IMR-90 (cell line): ENCODE data around the gene ADGRG7. TPM values are rescaled to one million over a fixed set of nuclear protein-coding genes. Genes with fewer than 3 reads are reported as not detected.

Experiments
- ATAC-seq: fragments of 200-7000 bp; cut with Tn5 transposase; 2 replicates; pipeline ENCODE4 v1.9.1; 2020; ENCODE audit warnings: low read depth, mild to moderate bottlenecking, moderate library complexity
- BruUV-seq: library from RNA; stranded (reverse); fragments of 400-500 nt; replicated peaks from 2 replicates; lab custom pipeline; 2021; lab: Mats Ljungman, UMichigan
- CTCF ChIA-PET: fragments of 300-600 bp; formaldehyde crosslinking; extraction: SDS; loops from one replicate; lab custom pipeline; 2021; ENCODE audit warnings: antibody characterized with exemption; lab: Yijun Ruan, JAX
- POLR2A ChIA-PET: fragments of 300-600 bp; sonication (Branson Sonifier 250); formaldehyde crosslinking; loops from one replicate; lab custom pipeline; 2022; ENCODE audit warnings: antibody characterized with exemption; ENCODE audit not compliant: unreplicated experiment; lab: Charles Lee
- DNase-seq: peaks from one replicate; pipeline ENCODE4 v3.0.0; 2013
- H2AFZ ChIP-seq: replicated peaks from 2 replicates; pipeline ENCODE3; 2013; ENCODE audit warnings: low read length, mild to moderate bottlenecking; ENCODE audit not compliant: poor library complexity
- H2AK5ac ChIP-seq: 2 replicates; pipeline ENCODE4 v1.6.1; 2013; ENCODE audit warnings: low read depth, low read length, inconsistent platforms
- H2AK9ac ChIP-seq: replicated peaks from 2 replicates; pipeline ENCODE3; 2013; ENCODE audit warnings: mild to moderate bottlenecking, low read depth, low read length, moderate library complexity; ENCODE audit not compliant: poor library complexity
- H2BK120ac ChIP-seq: 2 replicates; pipeline ENCODE4 v1.6.1; 2013; ENCODE audit warnings: low read depth, low read length, inconsistent platforms
- H2BK15ac ChIP-seq: 3 replicates; pipeline ENCODE4 v1.6.1; 2013; ENCODE audit warnings: low read depth, low read length, inconsistent platforms
- H2BK20ac ChIP-seq: 2 replicates; pipeline ENCODE4 v1.6.1; 2013; ENCODE audit warnings: low read depth, mild to moderate bottlenecking, inconsistent platforms, low read length, moderate library complexity
- H2BK5ac ChIP-seq: 2 replicates; pipeline ENCODE4 v1.6.1; 2013; ENCODE audit warnings: mild to moderate bottlenecking, low read depth, low read length, inconsistent platforms; ENCODE audit not compliant: poor library complexity, severe bottlenecking
- H3K14ac ChIP-seq: replicated peaks from 2 replicates; pipeline ENCODE4 v1.6.1; 2013; ENCODE audit warnings: low read depth, low read length, inconsistent platforms
- H3K18ac ChIP-seq: 2 replicates; pipeline ENCODE4 v1.6.1; 2013; ENCODE audit warnings: low read depth, low read length, control low read depth
- H3K23ac ChIP-seq: 2 replicates; pipeline ENCODE4 v1.6.1; 2013; ENCODE audit warnings: low read depth, low read length, inconsistent platforms
- H3K27ac ChIP-seq: 2 replicates; pipeline ENCODE4 v1.5.1; 2013; ENCODE audit warnings: mild to moderate bottlenecking, control low read depth, low read length; ENCODE audit not compliant: insufficient read depth
- H3K27me3 ChIP-seq: 2 replicates; pipeline ENCODE4 v1.6.1; 2013; ENCODE audit warnings: low read length; ENCODE audit not compliant: control insufficient read depth, insufficient read depth
- H3K36me3 ChIP-seq: 2 replicates; pipeline ENCODE4 v1.6.1; 2013; ENCODE audit warnings: low read length, mixed read lengths; ENCODE audit not compliant: control insufficient read depth, insufficient read depth
- H3K4ac ChIP-seq: 2 replicates; pipeline ENCODE4 v1.6.1; 2013; ENCODE audit warnings: low read depth, low read length, inconsistent platforms
- H3K4me1 ChIP-seq: 2 replicates; pipeline ENCODE4 v1.6.1; 2013; ENCODE audit warnings: low read length, mixed read lengths; ENCODE audit not compliant: control insufficient read depth, insufficient read depth
- H3K4me2 ChIP-seq: 2 replicates; pipeline ENCODE4 v1.6.1; 2013; ENCODE audit warnings: low read depth, mild to moderate bottlenecking, control low read depth, low read length, moderate library complexity
- H3K4me3 ChIP-seq: 2 replicates; pipeline ENCODE4 v1.5.1; 2013; ENCODE audit warnings: low read depth, mild to moderate bottlenecking, control low read depth, low read length, moderate library complexity; ENCODE audit not compliant: insufficient read depth
- H3K56ac ChIP-seq: 2 replicates; pipeline ENCODE4 v1.6.1; 2013; ENCODE audit warnings: low read length, inconsistent platforms; ENCODE audit not compliant: insufficient read depth; ENCODE audit errors: extremely low read depth
- H3K79me1 ChIP-seq, 2 experiments: 2 replicates each; pipeline ENCODE4 v1.6.1; 2013; ENCODE audit warnings: low read length in 2 of 2, inconsistent platforms in 1 of 2, low read depth in 1 of 2
- H3K9ac ChIP-seq: 2 replicates; pipeline ENCODE4 v1.6.1; 2013; ENCODE audit warnings: low read depth, low read length, control low read depth
- H3K9me1 ChIP-seq: 2 replicates; pipeline ENCODE4 v1.6.1; 2013; ENCODE audit warnings: low read length, inconsistent platforms; ENCODE audit not compliant: insufficient read depth
- H3K9me3 ChIP-seq: 2 replicates; pipeline ENCODE4 v1.6.1; 2013; ENCODE audit warnings: low read length; ENCODE audit not compliant: control insufficient read depth, insufficient read depth
- H4K20me1 ChIP-seq: 2 replicates; pipeline ENCODE4 v1.6.1; 2013; ENCODE audit warnings: low read length, inconsistent platforms; ENCODE audit not compliant: insufficient read depth
- H4K5ac ChIP-seq: 2 replicates; pipeline ENCODE4 v1.6.1; 2013; ENCODE audit warnings: mild to moderate bottlenecking, low read depth, low read length, control low read depth
- H4K8ac ChIP-seq, 2 experiments: 2 replicates each; pipeline ENCODE4 v1.6.1; 2013; ENCODE audit warnings: low read depth in 2 of 2, low read length in 2 of 2, control low read depth in 1 of 2, inconsistent platforms in 1 of 2
- H4K91ac ChIP-seq: 2 replicates; pipeline ENCODE4 v1.6.1; 2013; ENCODE audit warnings: low read depth, low read length, inconsistent platforms; ENCODE audit not compliant: insufficient read depth
- BHLHE40 ChIP-seq: fragments of 150-350 bp; IDR thresholded peaks from 2 replicates; pipeline ENCODE4 v1.6.1; 2016; ENCODE audit warnings: mild to moderate bottlenecking, low read depth, low read length
- CEBPB ChIP-seq: IDR thresholded peaks from 2 replicates; pipeline ENCODE4 v1.6.1; 2012; ENCODE audit warnings: low read depth, low read length, improper control_type of control experiment
- CHD1 ChIP-seq: IDR thresholded peaks from 2 replicates; pipeline ENCODE4 v1.6.1; 2012; ENCODE audit warnings: low read depth, low read length, improper control_type of control experiment
- CTCF ChIP-seq: conservative IDR thresholded peaks from 2 replicates; pipeline ENCODE4 v1.5.1; 2012; ENCODE audit warnings: mild to moderate bottlenecking, low read depth, low read length, improper control_type of control experiment
- ELK1 ChIP-seq: fragments of 150-350 bp; IDR thresholded peaks from 2 replicates; pipeline ENCODE4 v1.6.1; 2016; ENCODE audit warnings: low read depth, mild to moderate bottlenecking, low read length, moderate library complexity, borderline replicate concordance
- FOS ChIP-seq: fragments of 150-350 bp; IDR thresholded peaks from 2 replicates; pipeline ENCODE4 v1.6.1; 2016; ENCODE audit warnings: low read depth, low read length
- MAFK ChIP-seq: IDR thresholded peaks from 2 replicates; pipeline ENCODE4 v1.6.1; 2012; ENCODE audit warnings: low read depth, low read length, improper control_type of control experiment
- MXI1 ChIP-seq: IDR thresholded peaks from 2 replicates; pipeline ENCODE4 v1.6.1; 2012; ENCODE audit warnings: low read depth, mild to moderate bottlenecking, low read length, moderate library complexity, borderline replicate concordance
- NFE2L2 ChIP-seq: fragments of 150-350 bp; IDR thresholded peaks from 2 replicates; pipeline ENCODE4 v1.6.1; 2016; ENCODE audit warnings: low read depth, mild to moderate bottlenecking, low read length
- POLR2A ChIP-seq: IDR thresholded peaks from 2 replicates; pipeline ENCODE4 v1.6.1; 2012; ENCODE audit warnings: mild to moderate bottlenecking, low read depth, low read length
- RCOR1 ChIP-seq: IDR thresholded peaks from 2 replicates; pipeline ENCODE4 v1.6.1; 2012; ENCODE audit warnings: mild to moderate bottlenecking, low read length, improper control_type of control experiment; ENCODE audit not compliant: insufficient replicate concordance
- RFX5 ChIP-seq: IDR thresholded peaks from 2 replicates; pipeline ENCODE4 v1.8.0; 2012; ENCODE audit warnings: low read depth, mild to moderate bottlenecking, low read length, moderate library complexity
- SMC3 ChIP-seq: fragments of 150-350 bp; IDR thresholded peaks from 2 replicates; pipeline ENCODE4 v1.6.1; 2016; ENCODE audit warnings: low read depth, mild to moderate bottlenecking, antibody characterized with exemption, low read length, moderate library complexity
- USF2 ChIP-seq: fragments of 150-350 bp; IDR thresholded peaks from 2 replicates; pipeline ENCODE4 v1.6.1; 2017; ENCODE audit warnings: mild to moderate bottlenecking, antibody characterized with exemption, low read length, low read depth
- WGBS, 2 experiments: methylation state at CpG; one replicate each; pipeline versions ENCODE4 v1.1.5 to v1.1.7; 2013; ENCODE audit warnings: missing lambda C conversion rate in 2 of 2; ENCODE audit not compliant: insufficient read length in 1 of 2; ENCODE audit errors: extremely low coverage in 2 of 2; 5-methylcytosine and 5-hydroxymethylcytosine counted together
- dilution Hi-C: fragments of 300-500 bp; cut with HindIII; formaldehyde crosslinking; loops from one replicate; pipeline ENCODE4 v1.14.3; 2018; ENCODE audit warnings: low sequenced_read_pairs; ENCODE audit not compliant: unreplicated experiment
- in situ Hi-C: fragments of 300-500 bp; cut with MboI; formaldehyde crosslinking; loops from 3 replicates; pipeline ENCODE4 v1.14.3; 2019; ENCODE audit warnings: low sequenced_read_pairs, inconsistent platforms, mixed read lengths
- intact Hi-C: fragments of 100-400 bp; cut with micrococcal nuclease; formaldehyde crosslinking; loops from 2 replicates; pipeline ENCODE4 v1.10.0; 2022
- polyA plus RNA-seq, 3 experiments: library from polyadenylated mRNA; depleted of rRNA; stranded (reverse); fragments of >200 nt; gene quantifications; 2 replicates each; pipeline ENCODE4 v1.2.3, GENCODE V29; 2012; ENCODE audit warnings: low replicate concordance in 1 of 3
- total RNA-seq: library from RNA; depleted of rRNA; stranded (reverse); fragments of >200 nt; gene quantifications from 2 replicates; pipeline ENCODE4 v1.2.3, GENCODE V29; 2012

Gene ADGRG7
- total and polyA plus RNA-seq, 2 of the 4 experiments (the other 2 are of a cell fraction) = not detected

- no peak for DNase-seq
- Histone ChIP-seq H2AFZ (no peak overlapping the region), H3K36me3 (no peaks in the 10 kb centered on the region), H2AK5ac (no peak overlapping the region), H4K8ac (no peak overlapping the region), H3K27me3 (peaks cover 2% of the 10 kb centered on the region), H4K5ac (no peak overlapping the region), H3K4me2 (no peak overlapping the region), H3K23ac (no peak overlapping the region), H2AK9ac (no peak overlapping the region), H3K4me1 (no peaks in the 10 kb centered on the region), H4K20me1 (no peaks in the 10 kb centered on the region), H3K27ac (no peak overlapping the region), H4K91ac (no peak overlapping the region), H2BK120ac (no peak overlapping the region), H2BK20ac (no peak overlapping the region), H3K14ac (no peak overlapping the region), H2BK5ac (no peak overlapping the region), H3K9me3 (no peaks in the 10 kb centered on the region), H3K4me3 (no peak overlapping the region), H3K4ac (no peak overlapping the region), H2BK15ac (no peak overlapping the region), H3K9me1 (no peaks in the 10 kb centered on the region), H3K79me1 (no peaks in the 10 kb centered on the region), H3K18ac (no peak overlapping the region), H3K56ac (no peak overlapping the region), H3K9ac (no peak overlapping the region)
- in situ Hi-C loops (no loop called here), dilution Hi-C loops (no loop called here), intact Hi-C loops (no loop called here)
- BruUV-seq = no TSS peak
- ChIA-PET CTCF (interaction anchor here (0.5 kb wide), 1 partner anchor 25 kb away, joined by 3 read pairs; no protein-coding TSS in a partner anchor), POLR2A (no interaction called here)
- TF ChIP-seq CTCF = no peak
- TF ChIP-seq BHLHE40 = no peak
- TF ChIP-seq SMC3 = no peak
- TF ChIP-seq CHD1 = no peak
- no peak for TF ChIP-seq RCOR1
- no peak for TF ChIP-seq ELK1
- TF ChIP-seq POLR2A = no peak
- no peak for TF ChIP-seq CEBPB
- no peak for TF ChIP-seq RFX5
- no peak for TF ChIP-seq NFE2L2
- TF ChIP-seq FOS = no peak
- TF ChIP-seq MXI1 = no peak
- no peak for TF ChIP-seq USF2
- no peak for TF ChIP-seq MAFK
- no peak for ATAC-seq
- WGBS, 2 experiments = no CpG with 5 or more reads among the region's 3 CpGs
Measured at GRCh38 chr3:100635273-100635701, 25.9 kb downstream of the ADGRG7 start.
